Upper lobe of left lung (tissue), 6 donors: ENCODE data around the gene RFTN1. TPM values are rescaled to one million over a fixed set of nuclear protein-coding genes. Genes with fewer than 3 reads are reported as not detected.

Experiments used
- ATAC-seq, 2 donors: fragments of 200-7000 bp; cut with Tn5 transposase; one replicate each; pipeline ENCODE4 v1.9.1; 2022; ENCODE audit warnings: mild to moderate bottlenecking in 2 of 2, moderate library complexity in 2 of 2; ENCODE audit not compliant: low FRiP score in 2 of 2
- DNase-seq, 2 donors: peaks; one replicate each; pipeline ENCODE4 v3.0.0-alpha.2; 2019 to 2020
- H3K27ac ChIP-seq, 4 donors: fragments of 200-600 bp; sonication (generic); one replicate each; pipeline ENCODE4 v1.5.1; 2016 to 2019
- H3K27me3 ChIP-seq, 4 donors: fragments of 200-600 bp; sonication (generic); one replicate each; pipeline ENCODE4 v1.5.1; 2017 to 2019
- H3K36me3 ChIP-seq, 4 donors: fragments of 200-600 bp; sonication (generic); one replicate each; pipeline ENCODE4 v1.5.1; 2016 to 2019
- H3K4me1 ChIP-seq, 4 donors: fragments of 200-600 bp; sonication (generic); one replicate each; pipeline ENCODE4 v1.5.1; 2018 to 2019
- H3K4me3 ChIP-seq, 4 donors: fragments of 200-600 bp; sonication (generic); one replicate each; pipeline ENCODE4 v1.5.1; 2017 to 2019; ENCODE audit warnings: mild to moderate bottlenecking in 2 of 4, moderate library complexity in 1 of 4
- H3K9me3 ChIP-seq, 4 donors: fragments of 200-600 bp; sonication (generic); one replicate each; pipeline ENCODE4 v1.5.1; 2018 to 2019
- CTCF ChIP-seq, 6 experiments: fragments of 450-650 bp in 4 of 6; fragments of 200-600 bp in 2 of 6; sonication (generic) in 2 of 6; IDR thresholded peaks; one replicate each; pipeline ENCODE4 v1.5.1; 2016 to 2019; ENCODE audit warnings: antibody characterized with exemption in 6 of 6
- EP300 ChIP-seq, 4 donors: sonication (generic); formaldehyde crosslinking; IDR thresholded peaks; one replicate each; pipeline ENCODE4 v1.5.1; 2017; ENCODE audit warnings: antibody characterized with exemption in 4 of 4, control low read depth in 2 of 4
- POLR2A ChIP-seq, 4 donors: fragments of 450-650 bp; IDR thresholded peaks; one replicate each; pipeline ENCODE4 v1.5.1; 2016 to 2017; ENCODE audit warnings: antibody characterized with exemption in 4 of 4, mild to moderate bottlenecking in 2 of 4
- POLR2AphosphoS5 ChIP-seq, 2 donors: sonication (generic); formaldehyde crosslinking; IDR thresholded peaks; one replicate each; pipeline ENCODE4 v1.5.1; 2017; ENCODE audit warnings: antibody characterized with exemption in 2 of 2
- WGBS, 2 donors: methylation state at CpG; one replicate each; pipeline ENCODE4 v1.1.5; 2017 to 2018; 5-methylcytosine and 5-hydroxymethylcytosine counted together
- total RNA-seq, 6 donors: library from RNA; depleted of rRNA in 4 of 6; stranded (reverse); fragments of >200 nt in 4 of 6; gene quantifications; one replicate each; pipeline versions ENCODE4 v1.1.0 to v1.2.1, GENCODE V29; 2016 to 2021
- donor health status: DM: no; HTN: no; CAD: no; lungs with moderate emphysema.
- donor health status: DM: no; HTN: yes; CAD: no; lungs with severe emphysema.

RFTN1 gene
- total RNA-seq, 6 donors from 2014 or later: 62.1 to 121 (median 76.1) TPM

GRCh38 chr3:16503191-16503776 lies 10.2 kb downstream of the RFTN1 start:
- WGBS, 2 donors: 81 to 100% methylated on average over 1 of the region's 1 CpG
- Histone ChIP-seq H3K27ac (no peak overlapping the region), H3K36me3 (peaks cover 0 to 6% (median 0%) of the 10 kb centered on the region in 4 donors), H3K4me1 (peaks cover 12 to 17% (median 15%) of the 10 kb centered on the region in 4 donors), H3K9me3 (no peaks in the 10 kb centered on the region), H3K27me3 (no peaks in the 10 kb centered on the region), H3K4me3 (no peak overlapping the region)
- ATAC-seq (no peak), DNase-seq (no peak)
- no peak for TF ChIP-seq CTCF (IDR thresholded peaks at IDR 0.05)
- TF ChIP-seq POLR2A (IDR thresholded peaks at IDR 0.05): no peak
- no peak for TF ChIP-seq EP300 (IDR thresholded peaks at IDR 0.05)
- no peak for TF ChIP-seq POLR2AphosphoS5 (IDR thresholded peaks at IDR 0.05)

- Histone ChIP-seq H3K36me3 (peaks cover 0 to 6% (median 0%) of the 10 kb centered on the region in 4 donors), H3K27ac (no peak overlapping the region), H3K4me3 (no peak overlapping the region), H3K4me1 (peaks cover 4 to 20% (median 11%) of the 10 kb centered on the region in 4 donors), H3K9me3 (no peaks in the 10 kb centered on the region), H3K27me3 (no peaks in the 10 kb centered on the region)
- WGBS, 2 donors: 80% methylated on average over 6 to 7 of the region's 7 CpGs
- ATAC-seq (no peak), DNase-seq (no peak)
- no peak for TF ChIP-seq CTCF (IDR thresholded peaks at IDR 0.05)
- TF ChIP-seq EP300 (IDR thresholded peaks at IDR 0.05): no peak
- TF ChIP-seq POLR2AphosphoS5 (IDR thresholded peaks at IDR 0.05): no peak
- no peak for TF ChIP-seq POLR2A (IDR thresholded peaks at IDR 0.05)
Observed at GRCh38 chr3:16502347-16502908, 11.1 kb downstream of the RFTN1 start.

- H3K27ac ChIP-seq: no peak overlapping the region
- TF ChIP-seq CTCF (IDR thresholded peaks at IDR 0.05) (no peak), EP300 (IDR thresholded peaks at IDR 0.05) (no peak), POLR2AphosphoS5 (IDR thresholded peaks at IDR 0.05) (no peak)
- peaks cover 4 to 25% (median 11%) of the 10 kb centered on the region in 4 donors for H3K4me1 ChIP-seq
- no peaks in the 10 kb centered on the region for H3K9me3 ChIP-seq
- DNase-seq (no peak), ATAC-seq (no peak)
- WGBS, 2 donors: 91 to 93% methylated on average over 4 of the region's 4 CpGs
- no peaks in the 10 kb centered on the region for H3K27me3 ChIP-seq
- H3K4me3 ChIP-seq: no peak overlapping the region
- H3K36me3 ChIP-seq: peaks cover 0 to 6% (median 0%) of the 10 kb centered on the region in 4 donors
Observed at GRCh38 chr3:16501376-16501775, 12.1 kb downstream of the RFTN1 start.

GRCh38 chr3:16500911-16501310 lies 12.6 kb downstream of the RFTN1 start:
- no peak for DNase-seq

More at GRCh38 chr3:16500911-16501310, 12.6 kb downstream of the RFTN1 start:
- Histone ChIP-seq H3K4me1 (peaks cover 4 to 25% (median 11%) of the 10 kb centered on the region in 4 donors), H3K4me3 (no peak overlapping the region), H3K36me3 (peaks cover 0 to 6% (median 0%) of the 10 kb centered on the region in 4 donors), H3K9me3 (no peaks in the 10 kb centered on the region), H3K27me3 (no peaks in the 10 kb centered on the region), H3K27ac (no peak overlapping the region)
- TF ChIP-seq EP300 (IDR thresholded peaks at IDR 0.05) (no peak), POLR2AphosphoS5 (IDR thresholded peaks at IDR 0.05) (no peak), CTCF (IDR thresholded peaks at IDR 0.05) (no peak), POLR2A (IDR thresholded peaks at IDR 0.05) (no peak)
- no peak for ATAC-seq
- WGBS, 2 donors: 91 to 96% methylated on average over 12 of the region's 12 CpGs
